Neutrophil (primary cell): ENCODE data around the gene AZGP1.

Experiments
- H3K27ac ChIP-seq: fragments of 200-600 bp; sonication (generic); 2 replicates; pipeline ENCODE4 v1.5.1; 2016; ENCODE audit warnings: mild to moderate bottlenecking, moderate library complexity
- H3K27me3 ChIP-seq: fragments of 200-600 bp; sonication (generic); 2 replicates; pipeline ENCODE4 v1.6.0; 2016; ENCODE audit warnings: mild to moderate bottlenecking
- H3K36me3 ChIP-seq: fragments of 200-600 bp; sonication (generic); 2 replicates; pipeline ENCODE4 v1.5.1; 2017
- H3K4me1 ChIP-seq, 2 experiments: fragments of 200-600 bp in 1 of 2; sonication (generic) in 1 of 2; 1 replicate in 1 of 2; 2 replicates in 1 of 2; pipeline versions ENCODE4 v1.5.1 to v1.6.1; 2013 to 2016; ENCODE audit warnings: low read depth in 1 of 2, low read length in 1 of 2, mild to moderate bottlenecking in 1 of 2, moderate library complexity in 1 of 2; ENCODE audit not compliant: control insufficient read depth in 1 of 2, insufficient read depth in 1 of 2
- H3K4me3 ChIP-seq, 2 experiments: fragments of 200-600 bp in 1 of 2; sonication (generic) in 1 of 2; 1 replicate in 1 of 2; 2 replicates in 1 of 2; pipeline ENCODE4 v1.5.1; 2013 to 2016; ENCODE audit warnings: low read depth in 1 of 2, low read length in 1 of 2, mild to moderate bottlenecking in 1 of 2, moderate library complexity in 1 of 2
- H3K9me3 ChIP-seq: fragments of 200-600 bp; sonication (generic); 2 replicates; pipeline ENCODE4 v1.5.1; 2016
- CTCF ChIP-seq: fragments of 200-600 bp; sonication (generic); IDR thresholded peaks from 2 replicates; pipeline ENCODE4 v1.5.1; 2016; ENCODE audit warnings: antibody characterized with exemption

Gene AZGP1

GRCh38 chr7:100007887-100008286, 32.1 kb upstream of the AZGP1 start:
- H3K27ac ChIP-seq: peak overlapping the region; percentile 82
- H3K27me3 ChIP-seq: no peaks in the 10 kb centered on the region
- H3K36me3 ChIP-seq: no peaks in the 10 kb centered on the region
- H3K4me3 ChIP-seq: no peak overlapping the region
- no peak for TF ChIP-seq CTCF
- H3K4me1 ChIP-seq: peaks cover 40 to 45% of the 10 kb centered on the region in 2 experiments
- no peaks in the 10 kb centered on the region for H3K9me3 ChIP-seq

GRCh38 chr7:100003711-100004661, 28.2 kb upstream of the AZGP1 start:
- TF ChIP-seq CTCF: no peak
- Histone ChIP-seq H3K36me3 (no peaks in the 10 kb centered on the region), H3K4me1 (peaks cover 29 to 31% of the 10 kb centered on the region in 2 experiments), H3K27ac (peak overlapping the region; percentile 51), H3K27me3 (no peaks in the 10 kb centered on the region), H3K9me3 (no peaks in the 10 kb centered on the region), H3K4me3 (no peak overlapping the region)

DNA sequence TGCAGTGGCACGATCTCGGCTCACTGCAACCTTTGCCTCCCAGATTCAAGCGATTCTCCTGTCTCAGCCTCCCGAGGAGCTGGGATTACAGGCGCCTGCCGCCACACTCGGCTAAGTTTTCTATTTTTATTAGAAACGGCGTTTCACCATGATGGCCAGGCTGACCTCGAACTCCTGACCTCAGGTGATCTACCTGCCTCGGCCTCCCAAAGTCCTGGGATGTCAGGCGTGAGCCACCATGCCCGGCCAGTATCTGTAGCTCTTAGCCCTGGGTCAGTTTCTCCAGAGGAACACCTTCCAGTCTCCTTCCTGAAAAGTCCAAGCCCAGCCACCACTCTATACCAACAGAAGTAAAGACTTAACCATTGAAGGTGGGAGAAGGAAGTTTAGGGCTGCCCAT, 24.4 kb upstream of the AZGP1 start:
- H3K36me3 ChIP-seq: no peaks in the 10 kb centered on the region
- no peaks in the 10 kb centered on the region for H3K9me3 ChIP-seq
- H3K4me3 ChIP-seq: no peak overlapping the region
- no peak overlapping the region for H3K27ac ChIP-seq
- no peak for TF ChIP-seq CTCF
- H3K4me1 ChIP-seq: peaks cover 35 to 43% of the 10 kb centered on the region in 2 experiments
- H3K27me3 ChIP-seq: no peaks in the 10 kb centered on the region

DNA sequence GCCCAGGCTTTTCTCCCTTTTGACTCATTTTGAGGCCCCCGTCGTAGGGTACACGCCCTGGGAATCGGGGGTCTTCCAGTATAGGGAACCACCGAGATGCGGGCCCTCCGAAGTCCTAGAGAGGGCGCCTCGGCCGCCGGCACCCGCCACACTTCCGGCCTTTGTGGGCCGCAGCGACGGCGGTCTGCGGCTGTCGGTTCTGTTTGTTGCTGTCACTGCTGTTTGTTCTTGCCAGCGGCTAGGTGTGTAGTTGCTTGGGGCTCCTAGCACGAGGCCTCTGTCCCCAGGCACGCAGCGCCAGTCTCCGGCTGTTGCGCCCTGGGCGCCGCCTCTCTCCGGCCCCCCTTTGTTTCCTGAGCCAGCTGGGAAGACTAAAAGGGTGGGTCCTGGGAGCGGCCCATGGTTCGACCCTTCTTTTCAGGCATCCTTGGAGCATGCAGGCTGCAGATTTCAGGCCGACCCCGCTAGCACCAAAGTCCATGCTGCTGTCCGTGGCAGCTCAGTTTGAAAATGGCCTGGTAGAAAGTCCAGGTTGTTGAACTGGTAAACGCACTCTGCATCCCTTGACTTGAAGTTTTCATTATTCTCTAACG, 21.8 kb upstream of the AZGP1 start:
- Histone ChIP-seq H3K27ac (peak overlapping the region; percentile 90), H3K9me3 (no peaks in the 10 kb centered on the region), H3K4me3 (peak overlapping the region; percentile 62 to 69), H3K27me3 (no peaks in the 10 kb centered on the region), H3K36me3 (no peaks in the 10 kb centered on the region), H3K4me1 (peaks cover 29 to 35% of the 10 kb centered on the region in 2 experiments)
- TF ChIP-seq CTCF: peak; percentile 31

DNA sequence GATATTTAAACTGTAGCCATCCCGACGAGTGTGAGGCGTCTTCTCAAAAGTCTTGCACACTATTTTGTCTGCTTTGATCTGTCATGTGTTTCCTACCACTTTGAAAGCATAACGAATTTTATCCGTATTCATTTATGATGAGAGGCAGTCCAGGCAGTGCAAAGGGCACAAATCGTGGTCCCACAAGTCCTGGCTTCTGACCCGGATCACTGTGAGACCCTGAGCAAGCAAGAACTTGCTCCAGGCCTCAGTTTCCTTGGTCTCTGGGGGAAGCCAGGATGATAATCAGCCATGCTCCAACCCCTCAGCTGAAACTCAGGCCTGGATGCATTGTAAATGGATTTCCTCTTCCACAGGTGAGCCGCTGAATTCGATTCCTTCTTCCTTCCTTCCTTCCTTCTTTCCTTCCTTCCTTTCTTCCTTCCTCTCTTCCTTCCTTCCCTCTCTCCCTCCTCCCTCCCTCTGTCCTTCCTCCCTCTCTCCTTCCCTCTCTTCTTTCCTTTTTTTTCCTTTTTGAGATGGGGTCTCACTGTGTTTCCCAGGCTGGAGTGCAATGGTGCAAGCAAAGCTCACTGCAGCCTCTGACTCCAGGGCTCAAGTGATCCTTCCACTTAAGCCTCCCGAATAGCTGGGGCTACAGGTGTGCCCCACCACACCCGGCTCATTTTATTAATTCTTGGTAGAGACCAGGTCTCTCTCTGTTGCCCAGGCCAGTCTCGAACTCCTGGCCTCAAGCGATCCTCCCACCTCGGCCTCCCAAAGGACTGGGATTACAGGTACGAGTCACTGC, 21.1 kb upstream of the AZGP1 start:
- H3K4me3 ChIP-seq: peak overlapping the region; percentile 62 to 69
- peaks cover 29 to 35% of the 10 kb centered on the region in 2 experiments for H3K4me1 ChIP-seq
- H3K27ac ChIP-seq: peak overlapping the region; percentile 90
- H3K36me3 ChIP-seq: no peaks in the 10 kb centered on the region
- H3K9me3 ChIP-seq: no peaks in the 10 kb centered on the region
- no peaks in the 10 kb centered on the region for H3K27me3 ChIP-seq
- no peak for TF ChIP-seq CTCF
